ENCODE data around the gene AKR1C4. TPM values are rescaled to one million over a fixed set of nuclear protein-coding genes. Genes with fewer than 3 reads are reported as not detected.

The AKR1C4 gene
- total RNA-seq (under 1 TPM in 1 of 5 donors, not detected in 4; 0.23 TPM), total RNA-seq (0 reads per million in 29 experiments)
- not detected for total RNA-seq (2013)

GRCh38 chr10:5196702-5197113, at the start of gene AKR1C4:
AKR1C4 (plus strand) TSS chr10:5196837; CDS start chr10:5196868, 31 bp downstream.
- H3K4me3 ChIP-seq (ENCODE audit: control insufficient read depth in 1 of 2, extremely low read depth in 1 of 2, low read length in 1 of 2): no peak within 1 kb of the TSS
- H3K27ac ChIP-seq (ENCODE audit: low read length): no peak within 1 kb of the TSS
- H3K36me3 ChIP-seq (ENCODE audit: control insufficient read depth in 2 of 2, extremely low read depth in 1 of 2, insufficient read depth in 1 of 2, low read length in 1 of 2): no peaks in the 10 kb centered on the region
- Mint-ChIP-seq H3K27ac (no peak within 1 kb of the TSS), H3K36me3 (no peaks in the 10 kb centered on the region), H3K27me3 (peaks cover 0 to 2% of the 10 kb centered on the region in 2 donors), H3K4me1 (no peaks in the 10 kb centered on the region), H3K4me3 (no peak within 1 kb of the TSS), H3K9me3 (peaks cover 0 to 12% (median 0%) of the 10 kb centered on the region in 3 donors)
- ATAC-seq (replicated peaks in 1 of 4): no peak
- CTCF ChIA-PET: no interaction called here
- no peaks in the 10 kb centered on the region for H3K27me3 ChIP-seq (replicated peaks in 1 of 2; ENCODE audit: control insufficient read depth in 2 of 2, extremely low read depth in 1 of 2, insufficient read depth in 2 of 2, low read length in 1 of 2)
- 78% methylated on average over 2 of the region's 4 CpGs for WGBS (ENCODE audit: insufficient coverage)
- POLR2A ChIA-PET: no interaction called here
- H3K9me3 ChIP-seq: no peaks in the 10 kb centered on the region
- DNase-seq: no peak
- no peaks in the 10 kb centered on the region for H3K4me1 ChIP-seq (ENCODE audit: control insufficient read depth in 1 of 2, extremely low read depth in 1 of 2, insufficient read depth in 2 of 2, low read length in 2 of 2)

GRCh38 chr10:5146920-5147254, 49.8 kb upstream of the AKR1C4 start:
- Mint-ChIP-seq H3K36me3 (no peaks in the 10 kb centered on the region), H3K27me3 (no peaks in the 10 kb centered on the region), H3K4me1 (no peaks in the 10 kb centered on the region), H3K27ac (no peak overlapping the region), H3K4me3 (no peak overlapping the region), H3K9me3 (peaks cover 0 to 11% (median 6%) of the 10 kb centered on the region in 3 donors)
- Histone ChIP-seq H3K36me3 (ENCODE audit: control insufficient read depth in 2 of 2, extremely low read depth in 1 of 2, insufficient read depth in 1 of 2, low read length in 1 of 2) (no peaks in the 10 kb centered on the region), H3K4me3 (ENCODE audit: control insufficient read depth in 1 of 2, extremely low read depth in 1 of 2, low read length in 1 of 2) (no peak overlapping the region), H3K9me3 (peaks cover 2% of the 10 kb centered on the region), H3K27ac (ENCODE audit: low read length) (no peak overlapping the region), H3K27me3 (replicated peaks in 1 of 2; ENCODE audit: control insufficient read depth in 2 of 2, extremely low read depth in 1 of 2, insufficient read depth in 2 of 2, low read length in 1 of 2) (no peaks in the 10 kb centered on the region), H3K4me1 (ENCODE audit: control insufficient read depth in 1 of 2, extremely low read depth in 1 of 2, insufficient read depth in 2 of 2, low read length in 2 of 2) (no peaks in the 10 kb centered on the region)
- CTCF ChIA-PET: no interaction called here
- no peak for DNase-seq
- ATAC-seq (replicated peaks in 1 of 4): no peak
- POLR2A ChIA-PET: no interaction called here
- WGBS (ENCODE audit: insufficient coverage): 71% methylated on average over 1 of the region's 5 CpGs

GRCh38 chr10:5147255-5147980, 49.2 kb upstream of the AKR1C4 start:
- H3K9me3 ChIP-seq: peaks cover 2% of the 10 kb centered on the region
- WGBS (ENCODE audit: insufficient coverage): 74% methylated on average over 3 of the region's 5 CpGs
- H3K36me3 ChIP-seq (ENCODE audit: control insufficient read depth in 2 of 2, extremely low read depth in 1 of 2, insufficient read depth in 1 of 2, low read length in 1 of 2): no peaks in the 10 kb centered on the region
- H3K4me1 ChIP-seq (ENCODE audit: control insufficient read depth in 1 of 2, extremely low read depth in 1 of 2, insufficient read depth in 2 of 2, low read length in 2 of 2): no peaks in the 10 kb centered on the region
- Mint-ChIP-seq H3K4me3 (no peak overlapping the region), H3K36me3 (no peaks in the 10 kb centered on the region), H3K27ac (no peak overlapping the region), H3K9me3 (peaks cover 0 to 11% (median 6%) of the 10 kb centered on the region in 3 donors), H3K27me3 (no peaks in the 10 kb centered on the region), H3K4me1 (no peaks in the 10 kb centered on the region)
- no peak overlapping the region for H3K4me3 ChIP-seq (ENCODE audit: control insufficient read depth in 1 of 2, extremely low read depth in 1 of 2, low read length in 1 of 2)
- no peak overlapping the region for H3K27ac ChIP-seq (ENCODE audit: low read length)
- no peak for ATAC-seq (replicated peaks in 1 of 4)
- POLR2A ChIA-PET: no interaction called here
- H3K27me3 ChIP-seq (replicated peaks in 1 of 2; ENCODE audit: control insufficient read depth in 2 of 2, extremely low read depth in 1 of 2, insufficient read depth in 2 of 2, low read length in 1 of 2): no peaks in the 10 kb centered on the region
- DNase-seq: no peak
- CTCF ChIA-PET: no interaction called here

- Mint-ChIP-seq H3K4me3 (no peak overlapping the region), H3K36me3 (no peaks in the 10 kb centered on the region), H3K27me3 (no peaks in the 10 kb centered on the region), H3K27ac (no peak overlapping the region), H3K9me3 (peaks cover 0 to 11% (median 6%) of the 10 kb centered on the region in 3 donors), H3K4me1 (no peaks in the 10 kb centered on the region)
- Histone ChIP-seq H3K9me3 (peaks cover 2% of the 10 kb centered on the region), H3K36me3 (ENCODE audit: control insufficient read depth in 2 of 2, extremely low read depth in 1 of 2, insufficient read depth in 1 of 2, low read length in 1 of 2) (no peaks in the 10 kb centered on the region), H3K4me1 (ENCODE audit: control insufficient read depth in 1 of 2, extremely low read depth in 1 of 2, insufficient read depth in 2 of 2, low read length in 2 of 2) (no peaks in the 10 kb centered on the region), H3K4me3 (ENCODE audit: control insufficient read depth in 1 of 2, extremely low read depth in 1 of 2, low read length in 1 of 2) (no peak overlapping the region), H3K27me3 (replicated peaks in 1 of 2; ENCODE audit: control insufficient read depth in 2 of 2, extremely low read depth in 1 of 2, insufficient read depth in 2 of 2, low read length in 1 of 2) (no peaks in the 10 kb centered on the region), H3K27ac (ENCODE audit: low read length) (no peak overlapping the region)
- ChIA-PET CTCF (no interaction called here), POLR2A (no interaction called here)
- ATAC-seq (replicated peaks in 1 of 4) (no peak), DNase-seq (no peak)
- no CpG with 5 or more reads among the region's 3 CpGs for WGBS (ENCODE audit: insufficient coverage)
These were observed 48.5 kb upstream of the AKR1C4 start for GRCh38 chr10:5147981-5148677.

GRCh38 chr10:5148678-5149032, 48.0 kb upstream of the AKR1C4 start:
- Histone ChIP-seq H3K4me3 (ENCODE audit: control insufficient read depth in 1 of 2, extremely low read depth in 1 of 2, low read length in 1 of 2) (no peak overlapping the region), H3K4me1 (ENCODE audit: control insufficient read depth in 1 of 2, extremely low read depth in 1 of 2, insufficient read depth in 2 of 2, low read length in 2 of 2) (no peaks in the 10 kb centered on the region), H3K36me3 (ENCODE audit: control insufficient read depth in 2 of 2, extremely low read depth in 1 of 2, insufficient read depth in 1 of 2, low read length in 1 of 2) (no peaks in the 10 kb centered on the region), H3K27me3 (replicated peaks in 1 of 2; ENCODE audit: control insufficient read depth in 2 of 2, extremely low read depth in 1 of 2, insufficient read depth in 2 of 2, low read length in 1 of 2) (no peaks in the 10 kb centered on the region), H3K27ac (ENCODE audit: low read length) (no peak overlapping the region), H3K9me3 (peaks cover 2% of the 10 kb centered on the region)
- ATAC-seq (replicated peaks in 1 of 4) (no peak), DNase-seq (no peak)
- WGBS (ENCODE audit: insufficient coverage): no CpG with 5 or more reads among the region's 1 CpG
- no peaks in the 10 kb centered on the region for H3K36me3 Mint-ChIP-seq
- no peak overlapping the region for H3K27ac Mint-ChIP-seq
- H3K4me1 Mint-ChIP-seq: no peaks in the 10 kb centered on the region
- H3K4me3 Mint-ChIP-seq: no peak overlapping the region
- H3K27me3 Mint-ChIP-seq: peaks cover 0 to 2% of the 10 kb centered on the region in 2 donors
- CTCF ChIA-PET: no interaction called here
- POLR2A ChIA-PET: no interaction called here
- H3K9me3 Mint-ChIP-seq: peaks cover 0 to 11% (median 6%) of the 10 kb centered on the region in 3 donors

- no peak for DNase-seq
- no peaks in the 10 kb centered on the region for H3K36me3 ChIP-seq (ENCODE audit: control insufficient read depth in 2 of 2, extremely low read depth in 1 of 2, insufficient read depth in 1 of 2, low read length in 1 of 2)
- no peak overlapping the region for H3K4me3 ChIP-seq (ENCODE audit: control insufficient read depth in 1 of 2, extremely low read depth in 1 of 2, low read length in 1 of 2)
- peaks cover 0 to 11% (median 6%) of the 10 kb centered on the region in 3 donors for H3K9me3 Mint-ChIP-seq
- POLR2A ChIA-PET: no interaction called here
- no peaks in the 10 kb centered on the region for H3K4me1 ChIP-seq (ENCODE audit: control insufficient read depth in 1 of 2, extremely low read depth in 1 of 2, insufficient read depth in 2 of 2, low read length in 2 of 2)
- no CpG with 5 or more reads among the region's 3 CpGs for WGBS (ENCODE audit: insufficient coverage)
- CTCF ChIA-PET: no interaction called here
- H3K4me1 Mint-ChIP-seq: no peaks in the 10 kb centered on the region
- H3K27me3 ChIP-seq (replicated peaks in 1 of 2; ENCODE audit: control insufficient read depth in 2 of 2, extremely low read depth in 1 of 2, insufficient read depth in 2 of 2, low read length in 1 of 2): no peaks in the 10 kb centered on the region
- H3K36me3 Mint-ChIP-seq: no peaks in the 10 kb centered on the region
- no peak for ATAC-seq (replicated peaks in 1 of 4)
- H3K4me3 Mint-ChIP-seq: no peak overlapping the region
- no peak overlapping the region for H3K27ac ChIP-seq (ENCODE audit: low read length)
- H3K9me3 ChIP-seq: peaks cover 2% of the 10 kb centered on the region
- no peak overlapping the region for H3K27ac Mint-ChIP-seq
- peaks cover 0 to 2% of the 10 kb centered on the region in 2 donors for H3K27me3 Mint-ChIP-seq
These were observed 45.6 kb upstream of the AKR1C4 start for GRCh38 chr10:5151076-5151475.
